IPS-11a (cell line): Measurements from ENCODE around the gene P2RX6.
"Not testable (repeated sequence)": the region's sequence is repeated elsewhere in the genome, so short reads cannot be mapped to it uniquely, and the experiment has no call there.

ENCODE experiments used
- H3K4me3 ChIP-seq: one replicate; pipeline ENCODE4 v1.5.1; 2013; ENCODE audit warnings: low read depth, low read length, control low read depth

Gene P2RX6

GRCh38 chr22:21014726-21015465 lies at the start of gene P2RX6:
Gene P2RX6, plus strand, starts transcription at chr22:21015165. Its CDS starts 10 bp downstream, at chr22:21015175.
- peak within 1 kb of the TSS; percentile 54 for H3K4me3 ChIP-seq

GRCh38 chr22:20965888-20966855 lies 48.8 kb upstream of the P2RX6 start:
- no peak overlapping the region for H3K4me3 ChIP-seq

- no peak within 1 kb of the TSS for H3K4me3 ChIP-seq
Observed at GRCh38 chr22:20966883-20967696, 47.9 kb upstream of the P2RX6 start, which contains the start of gene AIFM3. Gene AIFM3, plus strand, starts transcription at chr22:20967255. Its CDS starts 690 bp downstream, at chr22:20967945.

GRCh38 chr22:20967697-20968211 lies 47.2 kb upstream of the P2RX6 start:
- no peak overlapping the region for H3K4me3 ChIP-seq

- H3K4me3 ChIP-seq, result no peak overlapping the region
Observed at GRCh38 chr22:20968281-20968977, 46.5 kb upstream of the P2RX6 start.

GRCh38 chr22:20970939-20971657 lies 43.9 kb upstream of the P2RX6 start:
- H3K4me3 ChIP-seq, result no peak overlapping the region

DNA sequence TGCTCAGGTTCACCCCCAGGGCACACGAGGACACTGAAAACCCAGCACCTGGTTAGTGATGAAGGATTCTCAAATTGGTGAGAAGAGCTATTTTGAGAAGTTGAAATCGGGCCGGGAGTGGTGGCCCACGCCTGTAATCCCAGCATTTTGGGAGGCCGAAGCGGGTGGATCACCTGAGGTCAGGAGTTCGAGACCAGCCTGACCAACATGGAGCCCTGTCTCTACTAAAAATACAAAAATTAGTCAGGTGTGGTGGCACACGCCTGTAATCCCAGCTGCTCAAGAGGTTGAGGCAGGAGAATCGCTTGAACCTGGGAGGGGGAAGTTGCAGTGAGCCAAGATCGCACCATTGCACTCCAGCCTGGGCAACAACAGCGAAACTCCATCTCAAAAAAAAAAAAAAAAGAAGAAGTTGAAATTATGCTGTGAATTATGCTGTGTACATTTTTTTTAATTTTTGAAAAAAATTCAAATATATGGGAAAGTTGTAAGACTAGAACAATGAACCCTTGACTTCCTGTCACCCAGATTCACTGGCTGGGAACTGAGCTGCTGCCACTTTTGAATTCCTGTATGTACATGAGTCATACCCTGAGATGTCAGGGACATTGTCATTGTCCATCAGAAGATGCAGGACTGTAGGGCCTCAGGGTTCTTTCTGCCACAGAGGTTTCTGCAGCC lies 42.8 kb upstream of the P2RX6 start:
- H3K4me3 ChIP-seq, result not testable (repeated sequence)

GRCh38 chr22:20972933-20973577 lies 41.9 kb upstream of the P2RX6 start:
- no peak overlapping the region for H3K4me3 ChIP-seq

- no peak overlapping the region for H3K4me3 ChIP-seq
Observed at GRCh38 chr22:20973634-20974286, 41.2 kb upstream of the P2RX6 start.

DNA sequence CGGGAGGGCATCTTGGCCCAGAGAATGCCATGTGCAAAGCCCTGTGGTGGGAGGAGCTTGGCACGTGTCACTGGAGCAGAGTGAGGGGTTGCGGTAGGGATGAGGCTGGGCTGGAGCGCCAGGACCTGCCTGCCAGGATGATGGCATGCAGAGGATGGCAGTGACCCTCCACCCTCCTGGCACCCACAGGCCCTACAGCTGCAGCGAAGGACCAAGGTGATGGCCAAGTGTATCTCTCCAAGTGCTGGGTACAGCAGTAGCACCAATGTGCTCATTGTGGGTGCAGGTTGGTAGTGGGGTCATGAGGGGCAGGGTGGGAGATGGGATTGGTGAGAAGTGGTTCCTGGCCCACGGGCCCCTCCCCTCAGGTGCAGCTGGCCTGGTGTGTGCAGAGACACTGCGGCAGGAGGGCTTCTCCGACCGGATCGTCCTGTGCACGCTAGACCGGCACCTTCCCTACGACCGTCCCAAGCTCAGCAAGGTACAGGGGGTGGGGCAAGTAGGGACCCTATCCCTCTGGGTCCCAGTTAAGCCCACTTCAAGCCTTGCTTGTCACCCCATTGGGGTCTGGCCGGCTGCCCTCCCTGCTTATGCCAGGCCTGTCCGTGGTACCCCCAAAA lies 40.5 kb upstream of the P2RX6 start:
- H3K4me3 ChIP-seq, result no peak overlapping the region

- no peak overlapping the region for H3K4me3 ChIP-seq
Observed at GRCh38 chr22:20975541-20976290, 39.2 kb upstream of the P2RX6 start.

- no peak overlapping the region for H3K4me3 ChIP-seq
Observed at GRCh38 chr22:20976291-20976877, 38.6 kb upstream of the P2RX6 start.

- H3K4me3 ChIP-seq, result no peak overlapping the region
Observed at GRCh38 chr22:20977019-20977418, 37.9 kb upstream of the P2RX6 start.

DNA sequence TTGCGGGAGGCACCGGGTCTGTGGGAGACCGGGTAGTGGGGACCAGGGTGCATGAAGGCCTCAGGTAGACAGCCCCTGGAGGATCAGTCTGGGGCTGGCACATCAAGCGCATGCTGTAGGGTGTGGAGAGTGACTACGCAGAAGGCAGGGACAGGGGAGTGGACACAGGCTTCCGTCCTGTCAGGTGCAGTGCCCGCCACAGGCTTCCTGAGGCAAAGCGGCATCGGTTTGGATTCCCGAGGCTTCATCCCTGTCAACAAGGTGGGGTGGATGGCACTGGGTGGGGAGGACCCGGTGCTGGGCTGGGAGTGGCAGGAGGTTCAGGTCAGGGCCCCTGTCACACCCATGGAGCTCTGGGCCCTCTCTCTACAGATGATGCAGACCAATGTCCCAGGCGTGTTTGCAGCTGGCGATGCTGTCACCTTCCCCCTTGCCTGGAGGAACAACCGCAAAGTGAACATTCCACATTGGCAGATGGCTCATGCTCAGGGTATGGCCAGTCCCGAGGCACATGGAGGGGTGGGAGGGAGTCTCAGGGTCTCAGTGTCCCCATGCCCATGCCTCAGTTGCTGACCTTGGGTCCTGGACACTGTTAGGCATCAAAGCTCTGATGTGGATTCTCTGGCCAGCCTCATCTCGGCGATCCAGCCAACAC lies 37.3 kb upstream of the P2RX6 start:
- no peak overlapping the region for H3K4me3 ChIP-seq

- H3K4me3 ChIP-seq, result no peak overlapping the region
Observed at GRCh38 chr22:20978419-20978818, 36.5 kb upstream of the P2RX6 start.
